MM.1S (cell line): ENCODE measurements around the gene NPS.

Experiments used
- CTCF ChIP-seq: fragments of 300-600 bp; sonication (generic); IDR thresholded peaks from 2 replicates; pipeline ENCODE4 v1.5.1; 2016; ENCODE audit warnings: antibody characterized with exemption, low read length, mixed read lengths
- EZH2 ChIP-seq: fragments of 300-600 bp; sonication (generic); optimal IDR thresholded peaks from 2 replicates; pipeline ENCODE3; 2017; ENCODE audit warnings: low read depth, mild to moderate bottlenecking, antibody characterized with exemption, low read length, mixed read lengths
- EZH2phosphoT487 ChIP-seq: fragments of 300-600 bp; sonication (generic); IDR thresholded peaks from 2 replicates; pipeline ENCODE4 v1.6.1; 2018; ENCODE audit warnings: antibody characterized with exemption, low read length

- TF ChIP-seq EZH2phosphoT487 = no peak
- TF ChIP-seq CTCF = no peak
- TF ChIP-seq EZH2 = no peak
These were observed 20.1 kb downstream of the NPS start for GRCh38 chr10:127569210-127569609.
